T-helper 9 cell (primary cell): ENCODE data around the gene AJM1.
"Not testable (repeated sequence)": the region's sequence is repeated elsewhere in the genome, so short reads cannot be mapped to it uniquely, and the experiment has no call there.

Experiments
- DNase-seq: peaks from one replicate; pipeline ENCODE4 v3.0.0-alpha.2; 2020

AJM1 gene

DNA sequence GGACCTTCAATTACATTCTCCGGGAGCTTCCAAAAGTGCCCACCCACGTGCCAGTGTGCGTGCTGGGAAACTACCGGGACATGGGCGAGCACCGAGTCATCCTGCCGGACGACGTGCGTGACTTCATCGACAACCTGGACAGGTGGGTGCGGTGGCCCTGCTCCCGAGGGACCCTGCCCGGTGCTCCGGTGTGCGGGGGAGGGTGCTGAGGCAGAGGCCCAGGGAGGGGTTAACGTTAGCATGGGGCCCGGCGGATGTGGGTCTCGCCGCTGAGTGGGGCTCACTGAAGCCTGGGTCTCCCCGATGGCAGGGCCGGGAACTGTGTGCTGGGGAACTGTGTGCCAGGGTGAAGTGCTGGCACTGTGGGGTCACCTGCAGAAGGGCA lies 10.6 kb upstream of the AJM1 start:
- DNase-seq: no peak

DNA sequence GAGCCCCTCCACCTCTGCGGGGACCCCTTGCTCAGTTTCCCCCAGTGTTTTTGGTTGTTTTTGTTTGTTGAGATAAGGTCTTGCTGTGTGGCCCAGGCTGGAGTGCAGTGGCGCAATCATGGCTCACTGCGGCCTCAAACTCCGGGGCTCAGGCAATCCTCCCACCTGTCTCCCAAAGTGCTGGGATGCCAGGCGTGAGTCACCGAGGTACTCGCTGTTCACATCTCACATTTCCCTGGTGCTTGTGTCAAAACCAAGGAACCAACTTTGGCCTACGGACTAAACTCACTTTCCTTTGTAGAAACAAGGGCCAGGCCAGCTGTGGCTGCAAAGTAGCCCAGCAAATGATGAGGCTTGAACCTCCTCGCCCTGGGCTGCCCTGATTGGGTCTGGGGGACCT lies 9.7 kb upstream of the AJM1 start:
- DNase-seq: no peak

DNA sequence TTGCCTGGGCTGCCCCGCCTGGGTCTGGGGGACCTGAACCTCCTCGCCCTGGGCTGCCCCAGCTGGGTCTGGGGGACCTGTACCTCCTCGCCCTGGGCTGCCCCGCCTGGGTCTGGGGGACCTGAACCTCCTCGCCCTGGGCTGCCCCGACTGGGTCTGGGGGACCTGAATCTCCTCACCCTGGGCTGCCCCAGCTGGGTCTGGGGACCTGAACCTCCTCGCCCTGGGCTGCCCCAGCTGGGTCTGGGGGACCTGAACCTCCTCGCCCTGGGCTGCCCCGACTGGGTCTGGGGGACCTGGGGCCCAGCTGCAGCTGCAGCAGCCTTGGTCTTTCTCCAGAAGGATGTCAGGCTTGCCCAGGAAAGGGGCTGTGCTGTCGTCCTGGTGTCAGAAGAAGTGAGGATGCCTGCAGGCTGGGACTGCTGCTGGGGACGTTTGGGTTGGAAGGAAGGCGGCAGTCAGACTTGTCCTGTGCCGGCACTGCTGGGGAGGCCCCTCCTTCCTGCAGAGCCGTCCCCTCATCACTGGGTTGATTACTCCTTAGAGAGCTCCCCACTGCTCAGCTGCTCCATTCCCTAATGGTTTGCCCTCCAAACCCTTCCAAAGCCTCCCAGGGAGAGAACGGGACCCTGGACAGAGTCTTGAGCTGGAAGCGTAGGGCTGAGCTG lies 8.8 kb upstream of the AJM1 start:
- DNase-seq: not testable (repeated sequence)

DNA sequence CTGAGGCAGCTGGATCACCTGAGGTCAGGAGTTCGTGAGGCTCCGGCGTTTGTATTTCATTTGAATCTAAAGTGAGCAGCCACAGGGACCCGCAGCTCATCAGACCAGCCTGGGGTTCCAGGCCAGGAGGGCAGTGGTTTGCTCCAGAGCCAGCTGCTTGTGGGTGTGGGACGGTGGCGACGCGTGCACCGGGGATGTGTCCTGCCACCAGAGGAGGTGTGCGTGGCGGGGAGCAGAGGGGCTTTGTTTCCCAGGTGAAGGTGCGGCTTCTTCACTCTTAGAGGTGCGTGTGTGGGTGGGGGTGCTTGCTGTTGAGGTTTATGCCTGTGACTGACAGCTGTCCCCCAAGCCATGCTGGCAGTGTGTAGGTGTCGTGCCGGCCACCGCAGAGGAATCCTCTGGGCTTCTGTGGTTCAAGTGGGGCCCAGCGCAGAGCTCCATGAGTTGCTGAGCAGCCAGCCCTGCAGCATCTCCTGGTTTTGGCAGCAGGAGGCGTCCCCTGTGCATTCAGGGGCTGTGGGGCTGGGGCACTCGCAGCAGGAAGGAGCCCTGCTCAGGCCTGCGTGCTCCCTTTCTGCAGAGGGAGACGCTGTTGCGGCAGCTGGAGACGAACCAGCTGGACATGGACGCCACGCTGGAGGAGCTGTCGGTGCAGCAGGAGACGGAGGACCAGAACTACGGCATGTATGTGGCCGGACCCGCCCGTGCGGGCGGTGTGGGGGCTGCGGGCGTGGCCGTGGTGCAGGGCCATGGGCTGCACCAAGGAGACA lies 6.9 kb upstream of the AJM1 start:
- DNase-seq: no peak

DNA sequence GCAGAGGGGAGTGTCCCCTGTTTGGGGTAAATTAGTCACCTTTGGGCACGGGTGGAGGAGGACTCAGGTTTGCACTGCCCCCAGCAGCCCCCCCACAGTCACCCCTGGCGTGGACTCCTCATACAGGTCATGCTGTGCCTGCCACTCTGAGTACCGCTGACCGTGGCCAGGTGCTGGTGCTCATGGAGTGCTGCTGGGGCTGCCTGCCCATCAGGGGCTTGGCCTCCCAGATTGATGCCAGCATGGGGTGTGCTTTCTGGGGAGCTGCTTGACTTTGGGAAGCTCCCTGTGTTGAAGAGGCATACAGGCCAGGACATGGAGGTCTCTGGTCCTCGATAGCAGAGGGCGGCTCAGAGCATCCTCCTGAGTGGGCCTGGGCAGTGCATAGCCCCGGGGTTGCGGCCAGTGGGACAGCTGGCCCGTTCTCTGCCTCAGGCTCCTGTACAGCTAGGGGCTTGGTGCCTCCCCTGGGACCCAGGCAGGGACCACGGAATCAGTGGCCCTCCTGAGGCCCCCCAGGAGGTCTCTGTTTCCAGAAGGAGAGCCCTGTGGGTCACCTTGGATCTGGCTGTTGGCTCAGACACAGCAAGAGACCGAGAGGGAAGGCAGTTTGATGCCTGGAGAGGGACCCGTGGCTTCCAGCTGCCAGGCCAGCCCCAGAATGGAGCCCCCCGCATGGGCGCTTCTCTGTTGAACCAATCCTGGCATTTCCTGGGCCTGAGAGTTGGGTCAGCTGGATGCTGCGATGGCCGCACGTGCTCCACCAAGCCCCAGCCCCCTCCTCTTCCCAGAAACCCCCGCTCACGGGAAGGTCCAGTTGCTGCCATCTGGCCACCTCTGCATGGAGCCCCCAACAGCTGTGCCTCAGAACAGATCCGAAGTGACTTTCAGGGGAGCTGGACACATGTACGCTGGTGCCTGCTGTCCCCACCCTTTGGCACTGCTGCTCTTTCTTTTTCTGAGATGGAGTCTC lies 6.1 kb upstream of the AJM1 start:
- no peak for DNase-seq

DNA sequence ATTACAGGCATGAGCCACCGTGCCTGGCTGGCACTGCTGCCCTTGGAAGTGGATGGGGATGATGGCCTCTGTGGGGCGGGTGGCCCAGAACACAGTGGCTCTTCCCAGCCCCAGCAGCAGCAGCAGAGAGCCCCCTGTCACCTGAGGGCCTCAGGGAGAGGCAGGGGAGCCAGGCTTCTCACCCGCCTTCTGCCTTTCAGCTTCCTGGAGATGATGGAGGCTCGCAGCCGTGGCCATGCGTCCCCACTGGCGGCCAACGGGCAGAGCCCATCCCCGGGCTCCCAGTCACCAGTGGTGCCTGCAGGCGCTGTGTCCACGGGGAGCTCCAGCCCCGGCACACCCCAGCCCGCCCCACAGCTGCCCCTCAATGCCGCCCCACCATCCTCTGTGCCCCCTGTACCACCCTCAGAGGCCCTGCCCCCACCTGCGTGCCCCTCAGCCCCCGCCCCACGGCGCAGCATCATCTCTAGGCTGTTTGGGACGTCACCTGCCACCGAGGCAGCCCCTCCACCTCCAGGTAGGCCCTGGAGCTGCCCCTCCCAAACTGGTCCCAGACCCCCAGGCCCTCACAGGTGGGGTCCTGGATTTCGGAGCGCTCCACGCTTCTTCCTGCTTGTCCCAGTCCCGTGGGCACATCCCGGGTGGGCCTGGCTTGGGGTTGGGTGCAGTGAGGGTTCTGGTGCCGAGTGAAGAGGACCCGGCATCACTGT lies 5.0 kb upstream of the AJM1 start:
- DNase-seq: no peak

DNA sequence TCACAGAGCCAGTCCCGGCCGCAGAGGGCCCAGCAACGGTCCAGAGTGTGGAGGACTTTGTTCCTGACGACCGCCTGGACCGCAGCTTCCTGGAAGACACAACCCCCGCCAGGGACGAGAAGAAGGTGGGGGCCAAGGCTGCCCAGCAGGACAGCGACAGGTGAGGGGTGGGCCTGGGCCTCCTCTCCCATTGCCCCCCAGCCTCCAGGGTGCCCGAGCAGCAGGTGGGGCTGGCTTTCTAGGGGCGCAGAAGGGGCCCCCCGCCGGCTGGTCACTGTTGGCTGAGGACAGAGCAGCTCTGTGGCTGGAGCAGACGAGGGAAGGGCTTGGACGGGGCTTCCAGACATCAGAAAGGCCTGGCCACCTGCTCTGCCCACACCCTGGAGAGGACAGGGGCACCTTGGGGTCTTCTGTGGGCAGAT lies 4.4 kb upstream of the AJM1 start:
- DNase-seq: not testable (repeated sequence)

DNA sequence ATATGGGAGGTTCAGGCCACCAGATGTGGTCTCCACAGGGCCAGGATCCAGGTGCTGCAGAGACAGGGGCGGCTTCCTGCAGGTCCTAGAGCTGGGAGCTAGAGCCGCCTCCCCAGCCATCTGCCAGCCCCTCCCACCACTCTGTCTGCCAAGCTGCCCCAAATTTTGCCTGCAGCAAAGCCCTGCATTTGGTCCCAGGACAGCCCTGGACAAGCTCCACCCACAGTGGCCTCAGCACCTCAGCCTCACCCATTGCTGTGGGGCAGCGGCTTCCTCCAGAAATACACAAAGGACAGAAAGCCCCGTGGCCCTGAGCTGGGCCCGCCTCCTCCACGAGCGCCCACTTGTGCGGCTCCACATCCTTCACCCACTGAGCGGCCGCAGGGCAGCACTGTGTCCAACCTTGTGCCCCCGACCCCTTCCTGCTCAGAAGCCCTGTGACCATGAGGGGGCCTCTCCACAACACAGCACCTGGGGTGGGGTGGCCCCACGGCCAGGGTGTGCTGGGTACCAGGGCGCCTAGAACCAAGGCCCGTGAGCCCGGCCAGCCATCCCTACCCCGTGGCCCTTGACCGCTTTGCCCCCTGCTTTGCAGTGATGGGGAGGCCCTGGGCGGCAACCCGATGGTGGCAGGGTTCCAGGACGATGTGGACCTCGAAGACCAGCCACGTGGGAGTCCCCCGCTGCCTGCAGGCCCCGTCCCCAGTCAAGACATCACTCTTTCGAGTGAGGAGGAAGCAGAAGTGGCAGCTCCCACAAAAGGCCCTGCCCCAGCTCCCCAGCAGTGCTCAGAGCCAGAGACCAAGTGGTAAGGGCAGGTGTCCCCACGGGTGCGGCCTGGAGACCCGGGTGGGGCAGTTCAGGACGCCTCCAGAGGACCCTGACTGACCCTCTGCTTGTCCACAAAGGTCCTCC lies 3.7 kb upstream of the AJM1 start:
- DNase-seq: no peak

DNA sequence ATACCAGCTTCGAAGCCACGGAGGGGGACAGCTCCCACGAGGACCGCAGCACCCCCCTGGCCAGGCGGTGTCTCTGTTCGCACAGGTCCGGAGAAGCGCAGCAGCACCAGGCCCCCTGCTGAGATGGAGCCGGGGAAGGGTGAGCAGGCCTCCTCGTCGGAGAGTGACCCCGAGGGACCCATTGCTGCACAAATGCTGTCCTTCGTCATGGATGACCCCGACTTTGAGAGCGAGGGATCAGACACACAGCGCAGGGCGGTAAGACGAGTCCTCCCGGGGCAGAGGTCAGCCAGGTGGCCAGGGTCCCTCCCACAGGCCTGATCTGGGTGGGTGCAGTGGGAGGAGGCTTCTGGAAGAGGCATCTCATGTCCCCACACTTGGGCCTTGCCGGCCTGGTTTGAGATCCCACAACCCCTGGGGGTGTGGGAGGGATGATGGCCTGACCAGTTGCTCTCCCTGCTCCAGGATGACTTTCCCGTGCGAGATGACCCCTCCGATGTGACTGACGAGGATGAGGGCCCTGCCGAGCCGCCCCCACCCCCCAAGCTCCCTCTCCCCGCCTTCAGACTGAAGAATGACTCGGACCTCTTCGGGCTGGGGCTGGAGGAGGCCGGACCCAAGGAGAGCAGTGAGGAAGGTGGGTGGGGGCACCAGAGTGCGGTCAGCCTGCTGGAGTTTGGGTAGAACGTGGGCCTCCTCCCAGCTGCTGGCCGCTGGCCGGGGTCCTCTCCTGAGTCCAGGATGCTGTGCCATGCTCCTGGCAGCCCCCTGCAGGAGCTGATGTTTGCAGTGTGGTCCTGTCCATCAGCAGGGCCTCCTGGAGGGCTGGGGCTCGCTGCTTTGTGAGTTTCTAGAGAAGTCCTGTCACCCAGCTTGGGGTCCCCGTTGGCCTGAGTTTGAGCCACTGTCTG lies 2.8 kb upstream of the AJM1 start:
- DNase-seq: no peak

DNA sequence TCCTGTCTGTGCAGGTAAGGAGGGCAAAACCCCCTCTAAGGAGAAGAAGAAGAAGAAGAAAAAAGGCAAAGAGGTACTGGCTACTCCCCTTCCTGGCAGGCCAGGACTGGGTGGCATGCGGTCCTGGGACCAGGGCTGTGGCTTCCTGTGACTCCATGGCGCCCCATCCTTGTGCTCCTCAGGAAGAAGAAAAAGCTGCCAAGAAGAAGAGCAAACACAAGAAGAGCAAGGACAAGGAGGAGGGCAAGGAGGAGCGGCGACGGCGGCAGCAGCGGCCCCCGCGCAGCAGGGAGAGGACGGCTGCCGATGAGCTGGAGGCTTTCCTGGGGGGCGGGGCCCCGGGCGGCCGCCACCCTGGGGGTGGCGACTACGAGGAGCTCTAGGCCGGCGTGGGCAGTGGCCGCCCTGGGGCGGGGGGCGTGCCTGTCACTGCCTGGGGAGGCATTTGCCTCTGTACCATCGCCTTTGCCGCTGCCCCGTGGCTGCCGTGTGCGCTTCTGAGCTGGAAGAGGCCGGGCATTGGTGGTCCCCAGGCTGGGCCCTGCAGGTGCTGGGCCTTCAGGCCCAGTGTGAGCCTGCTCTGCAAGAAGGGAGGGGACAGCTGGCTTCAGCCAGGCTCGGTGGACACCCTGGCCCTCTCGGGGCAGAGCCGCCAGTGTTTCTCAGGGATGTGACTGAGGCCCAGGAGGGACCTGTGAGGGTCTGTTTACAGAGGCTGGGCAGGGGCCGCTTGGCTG lies 2.0 kb upstream of the AJM1 start:
- no peak for DNase-seq

DNA sequence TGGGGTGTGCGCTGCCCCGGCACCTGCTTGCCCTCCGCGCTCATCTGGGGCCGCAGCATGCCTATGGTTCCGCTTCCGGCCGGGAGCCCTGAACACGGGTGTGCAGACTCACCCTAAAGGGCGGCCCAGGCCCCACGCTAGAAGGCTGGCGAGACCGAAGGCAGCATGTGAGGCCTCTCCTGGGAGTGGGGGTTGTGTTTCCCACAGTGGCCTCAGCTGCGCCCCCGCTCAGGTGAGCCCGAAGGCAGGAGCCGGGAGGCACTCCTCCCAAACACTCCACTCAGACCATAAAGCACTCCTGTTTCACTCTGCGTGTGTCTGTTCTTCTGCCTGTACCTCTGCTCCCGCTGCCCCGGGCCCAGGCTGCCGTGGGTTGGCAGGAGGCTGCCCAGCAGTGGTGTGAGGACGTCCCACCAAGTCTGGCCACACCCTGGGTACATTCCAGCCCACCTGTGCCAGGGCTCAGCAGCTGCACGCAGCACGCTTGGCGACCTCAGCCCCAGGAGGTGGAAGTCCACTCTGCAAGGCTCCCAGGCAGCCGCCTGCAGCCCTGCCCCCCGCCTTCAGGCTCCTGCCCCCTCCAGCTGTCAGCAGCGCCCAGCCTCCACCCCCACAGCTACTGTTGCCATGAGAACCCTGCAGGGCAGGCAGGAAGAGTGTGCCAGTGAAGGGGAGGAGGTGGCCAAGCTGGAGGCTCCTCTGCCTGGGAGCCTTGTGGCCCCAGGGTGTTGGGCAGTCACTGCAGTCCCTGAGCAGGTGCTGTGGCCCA lies 1.2 kb upstream of the AJM1 start:
- no peak for DNase-seq

DNA sequence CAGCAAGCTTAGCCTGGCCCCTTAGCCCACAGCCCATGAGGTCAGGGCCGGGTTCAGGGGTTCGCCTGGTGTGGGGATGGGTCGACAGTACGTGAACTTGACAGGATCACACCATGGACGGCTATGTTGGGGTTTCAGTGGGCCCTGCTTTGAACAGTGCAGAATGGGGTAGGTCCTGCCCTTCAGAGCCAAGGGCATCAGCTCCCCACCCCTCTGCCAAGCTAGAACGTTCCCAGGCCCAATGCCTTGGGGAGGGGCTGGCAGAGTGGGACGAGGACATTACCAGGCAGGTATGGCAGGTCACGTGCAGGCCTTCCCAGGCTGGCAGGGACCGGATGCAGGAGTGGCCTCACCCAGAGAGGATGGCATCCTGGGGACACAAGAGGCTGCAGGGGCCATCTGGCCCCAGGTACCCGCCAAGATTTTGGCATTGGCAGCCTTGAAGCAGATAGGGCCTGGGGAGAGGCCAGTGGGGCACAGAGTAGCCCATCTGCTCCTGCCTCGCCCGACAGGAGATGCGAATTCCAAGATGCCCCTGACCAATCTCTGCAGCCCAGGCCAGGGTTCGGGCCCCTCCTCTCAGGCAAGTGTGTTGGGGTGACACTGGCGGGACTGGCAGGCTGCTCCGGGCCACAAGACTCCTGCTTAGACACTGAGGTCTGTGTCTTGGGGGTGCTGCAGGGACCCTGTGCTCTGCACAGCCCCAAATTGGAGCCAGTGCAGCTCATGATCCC lies 465 bp upstream of the AJM1 start:
- DNase-seq: not testable (repeated sequence)

DNA sequence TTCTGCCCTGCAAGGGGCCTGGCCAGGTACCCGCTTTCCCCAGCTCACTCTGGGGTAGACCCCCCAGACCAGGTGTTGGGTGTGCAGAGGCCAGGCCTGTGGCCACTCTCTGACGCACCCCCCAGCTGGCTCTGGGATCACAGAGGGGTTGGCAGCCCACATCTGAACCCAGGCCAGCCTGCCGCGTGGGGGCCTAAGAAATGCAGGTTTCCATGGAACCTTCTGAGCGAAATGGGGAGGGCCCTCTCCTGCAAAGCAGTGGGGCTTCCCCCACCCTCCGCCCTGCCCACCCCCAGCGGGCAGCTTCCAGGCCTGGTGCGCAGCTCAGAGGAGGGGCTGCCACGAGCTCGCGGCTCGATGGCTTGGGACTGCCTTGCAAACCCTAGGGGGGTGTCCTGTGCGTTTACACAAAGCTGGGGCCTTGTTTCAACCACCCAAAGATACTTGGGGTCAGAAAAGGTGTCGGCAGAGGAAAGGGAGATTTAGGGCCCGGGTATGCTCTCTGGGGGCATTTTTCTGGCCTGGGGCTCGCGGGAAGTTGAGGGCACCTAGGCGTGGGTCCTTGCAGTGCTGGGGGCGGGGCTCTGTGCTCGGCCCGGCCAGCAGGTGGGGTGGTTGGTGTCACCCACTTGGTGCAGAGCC lies 1.0 kb downstream of the AJM1 start:
- DNase-seq: not testable (repeated sequence)

DNA sequence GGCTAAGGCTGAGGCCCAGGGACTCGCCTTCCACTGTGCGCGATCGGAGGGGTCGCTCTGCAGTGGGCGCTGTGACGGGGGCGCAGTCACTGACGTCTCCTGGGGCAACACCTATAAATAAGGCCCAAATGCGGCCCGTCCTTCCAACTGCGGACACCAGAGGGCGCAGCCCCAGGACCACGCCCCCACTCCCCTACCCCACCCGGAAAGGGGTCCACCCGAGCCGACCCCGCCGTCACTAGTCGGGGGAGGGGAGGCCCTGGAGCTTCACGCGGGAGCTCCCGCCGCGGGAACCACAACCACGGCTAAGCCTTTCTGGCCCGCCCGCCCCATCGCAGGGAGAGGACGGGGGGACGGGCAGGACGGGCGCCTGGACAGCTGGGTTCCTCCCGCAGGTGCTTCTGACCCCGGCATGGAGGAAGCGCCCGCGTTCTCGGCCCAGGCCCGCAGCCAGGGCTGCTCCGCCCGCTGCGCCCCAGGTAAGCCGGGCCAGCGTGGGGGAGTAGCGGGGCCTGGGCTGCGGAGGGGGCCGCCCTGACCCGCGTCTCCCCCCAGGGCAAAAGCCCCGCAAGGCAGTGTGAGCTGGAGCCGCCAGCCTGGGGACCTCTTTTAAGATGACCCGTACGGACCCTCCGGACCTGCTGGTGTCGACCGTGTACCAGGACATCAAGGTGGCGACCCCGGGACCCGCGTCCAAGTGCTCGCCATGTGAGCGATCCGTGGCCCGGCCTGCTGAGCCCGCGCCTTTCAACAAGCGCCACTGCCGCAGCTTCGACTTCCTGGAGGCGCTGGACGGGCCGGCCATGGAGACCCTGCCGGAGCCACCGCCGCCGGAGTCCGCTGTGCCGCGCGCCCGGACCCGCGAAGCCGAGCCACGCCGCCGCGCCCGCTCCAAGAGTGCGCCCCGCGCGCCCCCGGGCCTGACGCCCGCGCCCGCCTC lies 1.8 kb downstream of the AJM1 start:
- DNase-seq: peak; percentile 55

DNA sequence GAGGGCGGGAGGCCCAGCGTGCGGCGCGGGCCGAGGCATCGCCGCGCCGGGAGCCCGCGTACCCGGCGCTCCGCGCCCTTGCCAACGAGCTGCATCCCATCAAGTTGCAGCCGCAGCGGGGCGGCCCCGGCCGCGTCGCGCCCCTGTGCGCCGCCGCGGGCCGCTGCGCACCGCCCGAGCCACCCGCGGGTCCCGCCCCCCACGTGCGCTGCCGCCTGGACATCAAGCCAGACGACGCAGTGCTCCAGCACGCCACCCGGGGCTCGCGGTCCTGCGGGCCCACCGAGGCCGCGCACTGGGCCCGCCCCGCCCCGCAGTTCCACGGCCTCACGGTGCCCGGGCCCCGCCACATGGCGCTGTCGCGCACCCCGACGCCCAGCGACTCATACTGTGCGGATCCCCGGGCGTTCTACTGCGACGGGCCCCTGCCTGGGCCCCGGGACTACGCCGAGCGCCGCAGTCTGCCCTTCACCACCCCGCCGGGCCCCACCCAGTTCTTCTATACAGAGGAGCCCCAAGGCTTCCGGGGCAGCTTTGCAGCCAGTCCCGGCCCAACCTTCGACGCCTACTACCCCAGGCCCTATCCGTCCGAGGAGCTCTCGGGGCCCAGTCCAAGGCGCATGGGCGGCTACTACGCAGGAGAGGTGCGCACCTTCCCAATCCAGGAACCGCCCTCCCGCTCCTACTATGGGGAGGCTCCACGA lies 2.6 kb downstream of the AJM1 start:
- no peak for DNase-seq
